Measurements from ENCODE around the gene PRKCD.

- TF ChIP-seq CTCF (IDR thresholded peaks at IDR 0.05) (no peak), EZH2 (IDR thresholded peaks at IDR 0.05; ENCODE audit: borderline replicate concordance, insufficient read depth, low read depth, low read length, poor library complexity, severe bottlenecking) (no peak)
Observed at GRCh38 chr3:53186726-53187125, 25.7 kb downstream of the PRKCD start.
